K562 (cell line): Measurements from ENCODE around the gene CLCNKA. TPM values are rescaled to one million over a fixed set of nuclear protein-coding genes. Genes with fewer than 3 reads are reported as not detected.

Experiments used
- EHMT2 ChIP-seq: fragments of 450-650 bp; IDR thresholded peaks from 2 replicates; pipeline ENCODE4 v1.6.1; 2018; ENCODE audit warnings: antibody characterized with exemption
- ELF4 ChIP-seq: fragments of 450-650 bp; formaldehyde crosslinking; IDR thresholded peaks from 2 replicates; pipeline ENCODE4 v1.4.0; 2022; ENCODE audit warnings: missing genetic modification characterization
- ERF ChIP-seq: fragments of 450-650 bp; formaldehyde crosslinking; IDR thresholded peaks from 2 replicates; pipeline ENCODE4 v1.4.0; 2020; ENCODE audit warnings: mild to moderate bottlenecking, mixed read lengths
- HMG20A ChIP-seq: fragments of 450-650 bp; formaldehyde crosslinking; conservative IDR thresholded peaks from 2 replicates; pipeline ENCODE4 v1.4.0; 2020; ENCODE audit warnings: mild to moderate bottlenecking, mixed read lengths
- LARP7 ChIP-seq: fragments of 450-650 bp; IDR thresholded peaks from 2 replicates; pipeline ENCODE4 v1.6.1; 2016
- MAFK ChIP-seq: IDR thresholded peaks from 2 replicates; pipeline ENCODE4 v1.6.1; 2011; ENCODE audit warnings: low read length, improper control_type of control experiment
- MCM2 ChIP-seq: fragments of 450-650 bp; IDR thresholded peaks from 2 replicates; pipeline ENCODE4 v1.6.1; 2017; ENCODE audit warnings: low read depth, mild to moderate bottlenecking
- NR0B1 ChIP-seq: fragments of 450-650 bp; IDR thresholded peaks from one replicate; pipeline ENCODE4 v1.6.1; 2018; ENCODE audit warnings: mild to moderate bottlenecking, moderate library complexity; ENCODE audit not compliant: partially characterized antibody
- NRF1 ChIP-seq, 2 experiments: fragments of 450-650 bp; IDR thresholded peaks in 1 of 2; conservative IDR thresholded peaks in 1 of 2; 2 replicates each; pipeline ENCODE4 v1.6.1; 2014; ENCODE audit warnings: mild to moderate bottlenecking in 2 of 2
- POLR2AphosphoS5 ChIP-seq: IDR thresholded peaks from 2 replicates; pipeline ENCODE4 v1.6.1; 2011; ENCODE audit warnings: mild to moderate bottlenecking, low read depth, low read length, moderate library complexity; ENCODE audit not compliant: control insufficient read depth, insufficient read depth
- RAD21 ChIP-seq, 2 experiments: fragments of 250-450 bp in 1 of 2; fragments of 450-650 bp in 1 of 2; sonication (Bioruptor Pico) in 1 of 2; formaldehyde crosslinking in 1 of 2; IDR thresholded peaks in 1 of 2; conservative IDR thresholded peaks in 1 of 2; 2 replicates each; pipeline versions ENCODE4 v1.4.0 to v1.8.0; 2020 to 2022; ENCODE audit warnings: mild to moderate bottlenecking in 2 of 2, moderate library complexity in 1 of 2
- RAD51 ChIP-seq: fragments of 450-650 bp; IDR thresholded peaks from 2 replicates; pipeline ENCODE4 v1.7.1; 2016; ENCODE audit warnings: low read depth, mild to moderate bottlenecking, borderline replicate concordance
- RBBP5 ChIP-seq: fragments of 200-600 bp; sonication (generic); IDR thresholded peaks from 2 replicates; pipeline ENCODE4 v1.6.1; 2012; ENCODE audit warnings: borderline replicate concordance, mild to moderate bottlenecking, low read length, control low read depth, inconsistent platforms; ENCODE audit not compliant: insufficient read depth, poor library complexity, severe bottlenecking
- RBFOX2 ChIP-seq: fragments of 200-400 bp; formaldehyde crosslinking; IDR thresholded peaks from 2 replicates; pipeline ENCODE4 v1.6.1; 2017; ENCODE audit warnings: low read depth, mild to moderate bottlenecking, low read length, moderate library complexity
- SMAD4 ChIP-seq: fragments of 250-450 bp; sonication (Bioruptor Pico); conservative IDR thresholded peaks from 2 replicates; pipeline ENCODE4 v1.8.0; 2021; ENCODE audit warnings: inconsistent platforms, mild to moderate bottlenecking, moderate library complexity
- STAG1 ChIP-seq: sonication (generic); formaldehyde crosslinking; IDR thresholded peaks from 2 replicates; pipeline ENCODE4 v1.5.0; 2020; ENCODE audit warnings: missing genetic modification reagents, borderline replicate concordance
- TAF7 ChIP-seq: fragments of 450-650 bp; IDR thresholded peaks from 2 replicates; pipeline ENCODE4 v1.6.1; 2016; ENCODE audit warnings: missing genetic modification characterization, missing compliant biosample characterization
- TRIM28 ChIP-seq: fragments of 450-650 bp; IDR thresholded peaks from 2 replicates; pipeline ENCODE4 v1.6.1; 2017
- ZBTB43 ChIP-seq: sonication (generic); formaldehyde crosslinking; IDR thresholded peaks from 2 replicates; pipeline ENCODE4 v1.8.0; 2023; ENCODE audit warnings: mild to moderate bottlenecking, missing genetic modification reagents
- ZFP30 ChIP-seq: fragments of 250-450 bp; sonication (Bioruptor Pico); IDR thresholded peaks from 2 replicates; pipeline ENCODE4 v1.8.0; 2022; ENCODE audit warnings: moderate library complexity, mild to moderate bottlenecking, inconsistent platforms, borderline replicate concordance
- ZFP36 ChIP-seq: fragments of 150-350 bp; IDR thresholded peaks from 2 replicates; pipeline ENCODE4 v1.6.1; 2018; ENCODE audit warnings: low read length, low read depth; ENCODE audit not compliant: partially characterized antibody
- ZNF3 ChIP-seq: fragments of 250-450 bp; sonication (Bioruptor Pico); IDR thresholded peaks from 2 replicates; pipeline ENCODE4 v1.5.0; 2021; ENCODE audit warnings: mild to moderate bottlenecking, moderate library complexity
- polyA plus RNA-seq, 8 experiments: library from polyadenylated mRNA; depleted of rRNA in 4 of 8; stranded (reverse) in 5 of 8; unstranded in 3 of 8; fragments of >200 nt; fragmentation: Nextera tagmentation in 2 of 8; fragmentation: Illumina TruSeq in 1 of 8; extraction: Ambion mirVana in 2 of 8; extraction: Trizol in 1 of 8; gene quantifications; 2 replicates each; pipeline versions ENCODE4 v1.2.1 to v1.2.3, GENCODE V29; 2011 to 2014; ENCODE audit warnings: inconsistent platforms in 1 of 8, missing spikeins in 1 of 8
- total RNA-seq, 7 experiments: library from RNA; depleted of rRNA in 6 of 7; stranded (reverse); fragments of >200 nt in 6 of 7; fragmentation: Illumina TruSeq in 2 of 7; extraction: Trizol in 2 of 7; gene quantifications; 2 replicates each; pipeline versions ENCODE4 v1.2.1 to v1.2.3, GENCODE V29; 2011 to 2021; ENCODE audit warnings: low replicate concordance in 1 of 7
- TF ChIP-seq, protein P1 (sequence below): sonication (generic); formaldehyde crosslinking; IDR thresholded peaks from 2 replicates; pipeline ENCODE4 v1.8.0; 2022; ENCODE audit warnings: missing genetic modification reagents, mild to moderate bottlenecking, borderline replicate concordance

Gene CLCNKA
- total and polyA plus RNA-seq, 9 of the 15 experiments (the other 6 are each of a cell fraction or from before 2014, with no cell fraction given), result 0.03 to 0.37 (median 0.10) TPM; not detected in 3

GRCh38 chr1:16055613-16056520 is 34.0 kb downstream of the CLCNKA start (continued):
- TF ChIP-seq NR0B1, result no peak
- no peak for TF ChIP-seq MCM2
- TF ChIP-seq ELF4, result 0 out of 2 replicates have a peak, but pooled peaks have one; percentile 10
- peak; percentile 25; the same call in 1 of the 2 replicates for TF ChIP-seq RBFOX2
- no peak for TF ChIP-seq ZFP30
- TF ChIP-seq SMAD4 (CRISPR knock-in tag), result peak; percentile 66
- 0 out of 2 replicates have a peak, but pooled peaks have one; percentile 17 for TF ChIP-seq RAD51
- peak; percentile 16; the same call in 1 of the 2 replicates for TF ChIP-seq EHMT2
- TF ChIP-seq MAFK, result peak; percentile 18; the same call in 1 of the 2 replicates
- 0 out of 2 replicates have a peak, but pooled peaks have one; percentile 56 for TF ChIP-seq ERF (CRISPR knock-in tag)
- TF ChIP-seq TAF7, result no peak
- no peak for TF ChIP-seq HMG20A
- 0 out of 2 replicates have a peak, but pooled peaks have one; percentile 4 for TF ChIP-seq POLR2AphosphoS5
- no peak for TF ChIP-seq ZBTB43 (CRISPR knock-in tag)
- TF ChIP-seq LARP7, result peak; percentile 73; the same call in 1 of the 2 replicates
- TF ChIP-seq ZNF3 (CRISPR knock-in tag), result no peak
- TF ChIP-seq RBBP5, result peak; percentile 47
- TF ChIP-seq TRIM28, result 0 out of 2 replicates have a peak, but pooled peaks have one; percentile 20
- TF ChIP-seq NRF1 (conservative IDR thresholded peaks at IDR 0.05 in 1 of 2, IDR thresholded peaks at IDR 0.05 in 1 of 2), result peak in 1 of 2 experiments; percentile 39; a peak in 2 of 4 replicates
- TF ChIP-seq, protein P1, sequence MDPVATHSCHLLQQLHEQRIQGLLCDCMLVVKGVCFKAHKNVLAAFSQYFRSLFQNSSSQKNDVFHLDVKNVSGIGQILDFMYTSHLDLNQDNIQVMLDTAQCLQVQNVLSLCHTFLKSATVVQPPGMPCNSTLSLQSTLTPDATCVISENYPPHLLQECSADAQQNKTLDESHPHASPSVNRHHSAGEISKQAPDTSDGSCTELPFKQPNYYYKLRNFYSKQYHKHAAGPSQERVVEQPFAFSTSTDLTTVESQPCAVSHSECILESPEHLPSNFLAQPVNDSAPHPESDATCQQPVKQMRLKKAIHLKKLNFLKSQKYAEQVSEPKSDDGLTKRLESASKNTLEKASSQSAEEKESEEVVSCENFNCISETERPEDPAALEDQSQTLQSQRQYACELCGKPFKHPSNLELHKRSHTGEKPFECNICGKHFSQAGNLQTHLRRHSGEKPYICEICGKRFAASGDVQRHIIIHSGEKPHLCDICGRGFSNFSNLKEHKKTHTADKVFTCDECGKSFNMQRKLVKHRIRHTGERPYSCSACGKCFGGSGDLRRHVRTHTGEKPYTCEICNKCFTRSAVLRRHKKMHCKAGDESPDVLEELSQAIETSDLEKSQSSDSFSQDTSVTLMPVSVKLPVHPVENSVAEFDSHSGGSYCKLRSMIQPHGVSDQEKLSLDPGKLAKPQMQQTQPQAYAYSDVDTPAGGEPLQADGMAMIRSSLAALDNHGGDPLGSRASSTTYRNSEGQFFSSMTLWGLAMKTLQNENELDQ, result no peak
- peak; percentile 95 to 99 for TF ChIP-seq RAD21 (CRISPR knock-in tag; conservative IDR thresholded peaks at IDR 0.05 in 1 of 2, IDR thresholded peaks at IDR 0.05 in 1 of 2)
- peak; percentile 98 for TF ChIP-seq STAG1 (CRISPR knock-in tag)
- TF ChIP-seq ZFP36, result no peak
